Measurements from ENCODE around the gene MYO5A.

MYO5A gene

DNA sequence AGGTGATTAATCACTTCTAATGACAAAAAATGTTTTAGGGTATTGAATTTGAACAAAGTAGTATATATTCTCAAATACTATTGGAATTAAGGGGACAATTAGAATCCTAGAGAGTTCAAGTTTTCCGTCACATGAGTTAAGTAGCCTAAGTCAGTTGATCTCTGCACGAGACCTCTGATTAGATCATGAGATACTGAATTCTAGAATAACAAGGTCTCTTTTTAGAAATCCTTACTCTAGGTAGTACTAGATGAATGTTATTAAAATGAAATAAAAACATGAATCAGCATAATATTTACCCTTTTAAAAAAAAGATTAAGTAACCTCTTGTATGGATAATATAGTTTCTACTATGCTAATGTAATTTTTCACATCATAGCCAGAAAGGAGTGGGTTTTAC is 43.4 kb downstream of the MYO5A start:
- TF ChIP-seq, protein P1, sequence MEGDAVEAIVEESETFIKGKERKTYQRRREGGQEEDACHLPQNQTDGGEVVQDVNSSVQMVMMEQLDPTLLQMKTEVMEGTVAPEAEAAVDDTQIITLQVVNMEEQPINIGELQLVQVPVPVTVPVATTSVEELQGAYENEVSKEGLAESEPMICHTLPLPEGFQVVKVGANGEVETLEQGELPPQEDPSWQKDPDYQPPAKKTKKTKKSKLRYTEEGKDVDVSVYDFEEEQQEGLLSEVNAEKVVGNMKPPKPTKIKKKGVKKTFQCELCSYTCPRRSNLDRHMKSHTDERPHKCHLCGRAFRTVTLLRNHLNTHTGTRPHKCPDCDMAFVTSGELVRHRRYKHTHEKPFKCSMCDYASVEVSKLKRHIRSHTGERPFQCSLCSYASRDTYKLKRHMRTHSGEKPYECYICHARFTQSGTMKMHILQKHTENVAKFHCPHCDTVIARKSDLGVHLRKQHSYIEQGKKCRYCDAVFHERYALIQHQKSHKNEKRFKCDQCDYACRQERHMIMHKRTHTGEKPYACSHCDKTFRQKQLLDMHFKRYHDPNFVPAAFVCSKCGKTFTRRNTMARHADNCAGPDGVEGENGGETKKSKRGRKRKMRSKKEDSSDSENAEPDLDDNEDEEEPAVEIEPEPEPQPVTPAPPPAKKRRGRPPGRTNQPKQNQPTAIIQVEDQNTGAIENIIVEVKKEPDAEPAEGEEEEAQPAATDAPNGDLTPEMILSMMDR (IDR thresholded peaks at IDR 0.05; ENCODE audit: borderline replicate concordance, control extremely low read depth, extremely low read depth, insufficient read depth, missing control alignments) = no peak
- in situ Hi-C loops (cut with MboI; ENCODE audit: low sequenced_read_pairs, unreplicated experiment) = no loop called here
- DNase-seq (ENCODE audit: low spot score) = no peak

DNA sequence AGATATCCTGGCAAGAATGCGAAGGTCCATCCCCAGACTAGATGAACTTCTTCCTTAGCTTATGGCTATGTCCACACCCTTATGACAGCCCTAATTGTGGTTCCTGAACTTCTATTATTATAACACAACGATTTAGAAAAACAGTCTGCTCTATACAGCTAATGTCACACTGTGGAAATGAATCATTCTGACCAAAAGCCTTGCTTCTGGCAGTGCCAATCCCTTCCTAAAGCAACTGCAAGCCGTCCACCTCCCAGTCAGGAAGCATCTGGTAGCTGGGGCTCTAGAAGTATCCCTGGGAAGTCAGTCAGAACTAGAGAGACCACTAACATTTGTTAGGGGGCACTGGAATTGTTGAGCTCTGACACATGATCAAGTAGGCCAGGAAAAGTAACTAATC is 45.0 kb downstream of the MYO5A start:
- in situ Hi-C loops (cut with MboI; ENCODE audit: low sequenced_read_pairs, unreplicated experiment) = no loop called here
- TF ChIP-seq, protein P1 (IDR thresholded peaks at IDR 0.05; ENCODE audit: borderline replicate concordance, control extremely low read depth, extremely low read depth, insufficient read depth, missing control alignments) = no peak
- no peak for DNase-seq (ENCODE audit: low spot score)

DNA sequence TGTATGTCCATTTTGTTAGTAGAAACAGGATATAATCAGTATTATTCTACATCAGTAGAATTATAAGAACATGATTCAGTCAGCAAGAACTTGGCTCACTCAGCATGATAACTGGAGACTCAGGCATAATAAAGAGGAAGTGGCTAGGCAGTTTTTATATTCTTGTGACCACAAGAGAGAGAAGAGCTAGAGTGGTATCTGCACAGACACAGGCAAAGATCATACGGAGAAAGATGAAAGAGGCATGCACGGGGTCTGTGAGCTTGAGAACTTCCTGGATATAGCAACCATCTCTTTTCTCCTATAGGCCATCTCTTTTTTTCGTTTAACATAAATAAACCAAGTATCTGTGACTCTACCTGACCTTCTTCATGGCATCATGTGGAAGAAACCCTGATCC is 46.8 kb downstream of the MYO5A start:
- TF ChIP-seq, protein P1 (IDR thresholded peaks at IDR 0.05; ENCODE audit: borderline replicate concordance, control extremely low read depth, extremely low read depth, insufficient read depth, missing control alignments) = no peak
- in situ Hi-C loops (cut with MboI; ENCODE audit: low sequenced_read_pairs, unreplicated experiment) = no loop called here
- DNase-seq (ENCODE audit: low spot score) = peak; percentile 70

DNA sequence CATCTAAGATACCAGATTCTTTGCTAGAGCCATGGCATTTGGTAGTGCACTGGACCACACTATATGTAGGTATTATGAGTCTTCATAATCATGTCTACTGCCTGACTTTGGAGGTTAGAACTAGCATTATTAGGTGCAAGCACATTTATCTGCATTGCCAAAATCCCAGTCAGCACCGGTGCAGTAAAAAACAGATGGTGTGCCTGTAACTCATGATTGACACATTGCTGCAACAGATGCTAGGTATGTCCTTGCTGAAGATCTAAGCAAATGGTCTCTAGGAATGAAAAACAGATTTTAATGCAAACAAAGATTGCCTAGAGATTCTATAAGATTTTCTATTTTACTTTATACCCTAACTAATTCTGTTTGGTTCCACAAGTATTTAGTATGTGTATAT is 47.7 kb downstream of the MYO5A start:
- TF ChIP-seq, protein P1 (IDR thresholded peaks at IDR 0.05; ENCODE audit: borderline replicate concordance, control extremely low read depth, extremely low read depth, insufficient read depth, missing control alignments) = no peak
- in situ Hi-C loops (cut with MboI; ENCODE audit: low sequenced_read_pairs, unreplicated experiment) = no loop called here

DNA sequence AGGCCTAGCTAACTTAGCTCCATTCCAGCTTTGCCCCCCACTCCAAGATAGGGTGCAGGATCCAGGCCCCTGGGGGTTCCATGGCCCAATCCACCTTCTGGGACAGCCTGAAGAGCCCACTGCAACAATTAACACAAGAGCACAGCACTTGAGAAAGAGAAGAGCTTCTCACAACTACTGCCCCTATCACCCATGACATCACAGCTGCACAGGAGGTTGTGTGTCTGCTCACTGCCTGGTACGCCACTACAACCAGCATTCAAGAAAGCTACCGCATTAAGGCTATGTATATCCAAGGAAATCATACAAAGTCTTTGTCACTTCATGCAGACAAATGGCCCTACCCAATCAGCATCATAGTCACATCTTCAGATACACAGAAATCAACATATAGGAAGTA is 62.0 kb downstream of the MYO5A start:
- TF ChIP-seq, protein P1 (IDR thresholded peaks at IDR 0.05; ENCODE audit: borderline replicate concordance, control extremely low read depth, extremely low read depth, insufficient read depth, missing control alignments) = no peak
- no peak for DNase-seq (ENCODE audit: low spot score)
- in situ Hi-C loops (cut with MboI; ENCODE audit: low sequenced_read_pairs, unreplicated experiment) = no loop called here

More for the DNA sequence above, 47.7 kb downstream of the MYO5A start:
- DNase-seq (ENCODE audit: low spot score) = no peak

DNA sequence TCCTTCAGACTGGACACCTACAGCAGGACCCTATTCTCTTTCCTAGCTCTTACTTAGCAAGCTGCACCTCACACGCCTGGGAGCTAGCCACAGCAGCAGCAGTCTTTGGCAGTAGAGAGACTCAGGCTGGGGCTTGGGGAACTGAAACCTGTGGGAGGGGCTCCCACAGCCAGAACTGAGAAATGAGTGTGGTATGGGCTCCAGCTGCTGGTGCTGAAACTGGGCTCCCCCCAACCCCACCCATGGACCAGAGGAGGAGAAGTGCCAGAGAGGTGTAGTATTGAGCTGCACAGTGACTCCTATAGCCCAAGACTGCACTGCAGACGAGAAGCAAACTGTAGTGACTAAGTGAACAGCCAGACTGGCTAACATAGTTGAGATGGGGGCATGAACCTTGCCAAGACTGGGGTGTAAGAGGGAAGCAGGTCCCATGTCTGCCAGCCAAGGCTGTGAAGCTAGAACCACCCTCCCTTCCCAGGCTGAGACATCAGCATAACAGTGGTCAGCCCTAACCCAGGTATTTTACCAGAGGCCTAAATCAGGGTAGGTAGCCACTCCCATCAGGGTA is 62.5 kb downstream of the MYO5A start:
- DNase-seq (ENCODE audit: low spot score) = peak; percentile 84
- TF ChIP-seq, protein P1 (IDR thresholded peaks at IDR 0.05; ENCODE audit: borderline replicate concordance, control extremely low read depth, extremely low read depth, insufficient read depth, missing control alignments) = peak; percentile 61

More for the DNA sequence above, 62.5 kb downstream of the MYO5A start:
- in situ Hi-C loops (cut with MboI; ENCODE audit: low sequenced_read_pairs, unreplicated experiment) = no loop called here
